OCI-LY1 (cell line): ENCODE data around the gene PRDM15.

Experiments
- H2AFZ ChIP-seq: fragments of 200-600 bp; sonication (generic), shearing (Covaris generic); 2 replicates; pipeline ENCODE4 v1.6.0; 2014; ENCODE audit warnings: antibody characterized with exemption, mild to moderate bottlenecking, low read length
- H3F3A ChIP-seq: fragments of 200-600 bp; sonication (generic), shearing (Covaris generic); 2 replicates; pipeline ENCODE4 v1.6.0; 2014; ENCODE audit warnings: mild to moderate bottlenecking, antibody characterized with exemption, low read length, moderate library complexity; ENCODE audit not compliant: insufficient read depth
- H3K27ac ChIP-seq: fragments of 200-600 bp; sonication (generic); 2 replicates; pipeline ENCODE4 v1.5.1; 2014; ENCODE audit warnings: low read length, mixed run types, mild to moderate bottlenecking, low read depth; ENCODE audit not compliant: poor library complexity, severe bottlenecking
- H3K27me3 ChIP-seq: fragments of 200-600 bp; sonication (generic); 2 replicates; pipeline ENCODE4 v1.6.0; 2014; ENCODE audit warnings: antibody characterized with exemption, mild to moderate bottlenecking, low read length, moderate library complexity; ENCODE audit not compliant: insufficient read depth
- H3K36me3 ChIP-seq: fragments of 200-600 bp; sonication (generic); 2 replicates; pipeline ENCODE4 v1.6.1; 2014; ENCODE audit warnings: mild to moderate bottlenecking, antibody characterized with exemption, low read length, moderate library complexity, mixed read lengths; ENCODE audit not compliant: insufficient read depth
- H3K4me1 ChIP-seq: fragments of 200-600 bp; sonication (generic); 2 replicates; pipeline ENCODE4 v1.5.1; 2014; ENCODE audit warnings: mild to moderate bottlenecking, low read length, moderate library complexity; ENCODE audit not compliant: insufficient read depth, severe bottlenecking
- H3K4me2 ChIP-seq: fragments of 200-600 bp; sonication (generic), shearing (Covaris generic); 2 replicates; pipeline ENCODE4 v1.6.1; 2014; ENCODE audit warnings: low read length
- H3K4me3 ChIP-seq: fragments of 200-600 bp; sonication (generic); 2 replicates; pipeline ENCODE4 v1.5.1; 2014; ENCODE audit warnings: low read length, low read depth, mild to moderate bottlenecking, mixed read lengths; ENCODE audit not compliant: poor library complexity, severe bottlenecking
- H3K79me2 ChIP-seq: fragments of 200-600 bp; shearing (Covaris generic); 2 replicates; pipeline ENCODE4 v1.6.1; 2016; ENCODE audit warnings: mixed run types, low read length, mixed read lengths; ENCODE audit not compliant: insufficient read depth
- H3K9ac ChIP-seq: fragments of 200-600 bp; sonication (generic), shearing (Covaris generic); 2 replicates; pipeline ENCODE4 v1.6.1; 2014; ENCODE audit warnings: mild to moderate bottlenecking, low read length, mixed read lengths
- H3K9me2 ChIP-seq: fragments of 200-600 bp; sonication (generic), shearing (Covaris generic); 2 replicates; pipeline ENCODE4 v1.6.1; 2014; ENCODE audit warnings: low read depth, mild to moderate bottlenecking, low read length, mixed read lengths
- H3K9me3 ChIP-seq: fragments of 200-600 bp; shearing (Covaris generic); 2 replicates; pipeline ENCODE4 v1.6.1; 2014; ENCODE audit warnings: low read length, mixed read lengths
- H4K20me1 ChIP-seq: fragments of 200-600 bp; sonication (generic), shearing (Covaris generic); 2 replicates; pipeline ENCODE4 v1.6.0; 2016; ENCODE audit warnings: mild to moderate bottlenecking, low read length; ENCODE audit not compliant: insufficient read depth
- CTCF ChIP-seq: fragments of 200-600 bp; sonication (generic), shearing (Covaris generic); IDR thresholded peaks from 2 replicates; pipeline ENCODE4 v1.5.1; 2017; ENCODE audit warnings: mild to moderate bottlenecking, antibody characterized with exemption, low read length, moderate library complexity, mixed read lengths
- EZH2 ChIP-seq: fragments of 200-600 bp; sonication (generic), shearing (Covaris generic); IDR thresholded peaks from 2 replicates; pipeline ENCODE4 v1.8.0; 2017; ENCODE audit warnings: borderline replicate concordance, mixed run types, mild to moderate bottlenecking, antibody characterized with exemption, low read length, moderate library complexity, mixed read lengths

Gene PRDM15

GRCh38 chr21:41899426-41900202 lies 20.5 kb upstream of the PRDM15 start:
- H3K36me3 ChIP-seq = no peaks in the 10 kb centered on the region
- peaks cover 22% of the 10 kb centered on the region for H3K4me1 ChIP-seq
- no peak overlapping the region for H3K4me3 ChIP-seq
- TF ChIP-seq EZH2 = no peak
- no peak for TF ChIP-seq CTCF
- H3K27me3 ChIP-seq = peaks cover 9% of the 10 kb centered on the region; the same call in 1 of the 2 replicates
- no peak overlapping the region for H2AFZ ChIP-seq
- no peak overlapping the region for H3K4me2 ChIP-seq
- H3K9me2 ChIP-seq = no peaks in the 10 kb centered on the region
- no peak overlapping the region for H3K27ac ChIP-seq
- no peaks in the 10 kb centered on the region for H3K9me3 ChIP-seq
- H3K9ac ChIP-seq = no peak overlapping the region
- H3F3A ChIP-seq = no peaks in the 10 kb centered on the region
- H4K20me1 ChIP-seq = no peaks in the 10 kb centered on the region
- no peaks in the 10 kb centered on the region for H3K79me2 ChIP-seq

GRCh38 chr21:41898998-41899397 lies 19.9 kb upstream of the PRDM15 start:
- TF ChIP-seq CTCF (no peak), EZH2 (no peak)
- Histone ChIP-seq H3K9me2 (no peaks in the 10 kb centered on the region), H3K4me2 (no peak overlapping the region), H3K79me2 (no peaks in the 10 kb centered on the region), H3K36me3 (no peaks in the 10 kb centered on the region), H3K4me1 (peaks cover 22% of the 10 kb centered on the region), H3K9ac (no peak overlapping the region), H3K4me3 (no peak overlapping the region), H4K20me1 (no peaks in the 10 kb centered on the region), H3K9me3 (no peaks in the 10 kb centered on the region), H3K27ac (no peak overlapping the region), H3K27me3 (peaks cover 9% of the 10 kb centered on the region; the same call in 1 of the 2 replicates), H2AFZ (no peak overlapping the region), H3F3A (no peaks in the 10 kb centered on the region)

- Histone ChIP-seq H3K36me3 (no peaks in the 10 kb centered on the region), H3F3A (no peaks in the 10 kb centered on the region), H3K4me3 (no peak overlapping the region), H3K27me3 (peaks cover 2% of the 10 kb centered on the region; the same call in 1 of the 2 replicates), H3K9me3 (no peaks in the 10 kb centered on the region), H3K9me2 (no peaks in the 10 kb centered on the region), H4K20me1 (no peaks in the 10 kb centered on the region), H3K4me1 (peaks cover 22% of the 10 kb centered on the region), H3K27ac (no peak overlapping the region), H3K9ac (no peak overlapping the region), H3K79me2 (no peaks in the 10 kb centered on the region), H3K4me2 (no peak overlapping the region), H2AFZ (no peak overlapping the region)
- TF ChIP-seq CTCF (no peak), EZH2 (no peak)
Measured at GRCh38 chr21:41897700-41898099, 18.6 kb upstream of the PRDM15 start.
